Dermis blood vessel endothelial cell (primary cell): ENCODE measurements around the gene DUOX1. TPM values are rescaled to one million over a fixed set of nuclear protein-coding genes. Genes with fewer than 3 reads are reported as not detected.
"Not testable (repeated sequence)": the region's sequence is repeated elsewhere in the genome, so short reads cannot be mapped to it uniquely, and the experiment has no call there.

Source experiments
- DNase-seq: peaks from one replicate; pipeline ENCODE4 v3.0.0; 2010
- total RNA-seq: library from RNA; depleted of rRNA; stranded (reverse); fragments of >200 nt; gene quantifications from 2 replicates; pipeline ENCODE4 v1.2.3, GENCODE V29; 2014

DUOX1 gene
- total RNA-seq, 1 donor from 2014 or later = not detected

GRCh38 chr15:45121706-45122417 is 7.9 kb upstream of the DUOX1 start:
- peak; percentile 57 for DNase-seq

GRCh38 chr15:45122719-45123118 is 7.1 kb upstream of the DUOX1 start:
- no peak for DNase-seq

- no peak for DNase-seq
These were observed 6.4 kb upstream of the DUOX1 start for GRCh38 chr15:45123397-45123796.

GRCh38 chr15:45126535-45127158 is 3.1 kb upstream of the DUOX1 start:
- peak; percentile 63 for DNase-seq

GRCh38 chr15:45128971-45129639 is 689 bp upstream of the DUOX1 start:
- DNase-seq = no peak

- no peak for DNase-seq
These were observed 652 bp downstream of the DUOX1 start for GRCh38 chr15:45130291-45131000.

GRCh38 chr15:45131510-45131909 is 1.7 kb downstream of the DUOX1 start:
- DNase-seq = no peak

GRCh38 chr15:45132844-45133560 is 3.2 kb downstream of the DUOX1 start:
- DNase-seq = no peak

- no peak for DNase-seq
These were observed 3.7 kb downstream of the DUOX1 start for GRCh38 chr15:45133561-45133920.

GRCh38 chr15:45134046-45134445 is 4.3 kb downstream of the DUOX1 start:
- no peak for DNase-seq

GRCh38 chr15:45134682-45135604 is 5.1 kb downstream of the DUOX1 start:
- no peak for DNase-seq

GRCh38 chr15:45135705-45136377 is 6.0 kb downstream of the DUOX1 start:
- DNase-seq = not testable (repeated sequence)

- no peak for DNase-seq
These were observed 6.6 kb downstream of the DUOX1 start for GRCh38 chr15:45136378-45136764.

GRCh38 chr15:45137703-45138102 is 7.9 kb downstream of the DUOX1 start:
- no peak for DNase-seq

GRCh38 chr15:45138814-45139765 is 9.3 kb downstream of the DUOX1 start:
- DNase-seq = no peak

- DNase-seq = no peak
These were observed 10.0 kb downstream of the DUOX1 start for GRCh38 chr15:45139770-45140169.

GRCh38 chr15:45140557-45141250 is 10.9 kb downstream of the DUOX1 start:
- DNase-seq = no peak

GRCh38 chr15:45141386-45141785 is 11.6 kb downstream of the DUOX1 start:
- DNase-seq = no peak

GRCh38 chr15:45143056-45143455 is 13.3 kb downstream of the DUOX1 start:
- DNase-seq = no peak
